H1 (cell line): Measurements from ENCODE around the gene PPARGC1A. TPM values are rescaled to one million over a fixed set of nuclear protein-coding genes. Genes with fewer than 3 reads are reported as not detected.

Experiments
- CTCF ChIA-PET: fragments of 300-600 bp; sonication (Branson Sonifier 250); formaldehyde crosslinking; loops from one replicate; lab custom pipeline; 2021; ENCODE audit not compliant: partially characterized antibody; lab: Charles Lee
- POLR2A ChIA-PET: fragments of 300-600 bp; sonication (Branson Sonifier 250); formaldehyde crosslinking; loops from one replicate; lab custom pipeline; 2021; ENCODE audit warnings: inconsistent platforms; ENCODE audit not compliant: partially characterized antibody; lab: Charles Lee
- DNase-seq, 2 experiments: peaks; one replicate each; pipeline versions ENCODE4 v3.0.0 to v3.0.0-alpha.2; 2010 to 2022; ENCODE audit warnings: low spot score in 2 of 2, low read depth in 1 of 2, mixed read lengths in 1 of 2
- FAIRE-seq: peaks from 2 replicates; lab custom pipeline; 2011; peaks lifted over from hg19 to GRCh38; lab: Jason Lieb, UNC
- H2AFZ ChIP-seq: 2 replicates; pipeline ENCODE4 v1.8.1; 2012; ENCODE audit warnings: low read length, inconsistent platforms
- H2AK5ac ChIP-seq: 2 replicates; pipeline ENCODE4 v1.6.1; 2013; ENCODE audit warnings: low read depth, low read length
- H2BK120ac ChIP-seq: replicated peaks from 2 replicates; pipeline ENCODE3; 2013; ENCODE audit warnings: low read depth, low read length, inconsistent platforms
- H2BK12ac ChIP-seq: 2 replicates; pipeline ENCODE4 v1.6.1; 2013; ENCODE audit warnings: low read depth, low read length
- H2BK15ac ChIP-seq: 2 replicates; pipeline ENCODE4 v1.6.1; 2013; ENCODE audit warnings: low read length
- H2BK20ac ChIP-seq: 2 replicates; pipeline ENCODE4 v1.6.1; 2013; ENCODE audit warnings: low read length
- H2BK5ac ChIP-seq: 2 replicates; pipeline ENCODE4 v1.6.1; 2013; ENCODE audit warnings: low read depth, low read length
- H3K14ac ChIP-seq: 2 replicates; pipeline ENCODE4 v1.6.1; 2013; ENCODE audit warnings: inconsistent platforms; ENCODE audit not compliant: insufficient read length
- H3K18ac ChIP-seq: 2 replicates; pipeline ENCODE4 v1.6.1; 2013; ENCODE audit warnings: low read length; ENCODE audit errors: extremely low read depth
- H3K23ac ChIP-seq: 2 replicates; pipeline ENCODE4 v1.6.1; 2013; ENCODE audit warnings: inconsistent platforms; ENCODE audit not compliant: insufficient read length
- H3K23me2 ChIP-seq: 2 replicates; pipeline ENCODE4 v1.6.1; 2013; ENCODE audit warnings: low read depth, low read length
- H3K27ac ChIP-seq: 2 replicates; pipeline ENCODE4 v1.6.1; 2011; ENCODE audit warnings: low read depth, low read length, inconsistent platforms
- H3K27me3 ChIP-seq, 4 experiments: replicated peaks in 1 of 4; 1 replicate in 1 of 4; 2 replicates in 3 of 4; pipeline versions ENCODE4 v1.6.1 to v1.8.1; 2011 to 2013; ENCODE audit warnings: low read length in 3 of 4, mild to moderate bottlenecking in 3 of 4, inconsistent platforms in 2 of 4, mixed read lengths in 2 of 4, moderate library complexity in 1 of 4; ENCODE audit not compliant: control insufficient read depth in 3 of 4, insufficient read depth in 3 of 4; ENCODE audit errors: extremely low read depth in 1 of 4
- H3K36me3 ChIP-seq, 4 experiments: 2 replicates each; pipeline versions ENCODE4 v1.6.1 to v1.8.1; 2011 to 2013; ENCODE audit warnings: mild to moderate bottlenecking in 4 of 4, low read length in 3 of 4, moderate library complexity in 2 of 4, control low read depth in 1 of 4, inconsistent platforms in 1 of 4; ENCODE audit not compliant: insufficient read depth in 4 of 4, control insufficient read depth in 2 of 4
- H3K4ac ChIP-seq: replicated peaks from 2 replicates; pipeline ENCODE3; 2013; ENCODE audit warnings: low read length, low read depth, mixed read lengths, inconsistent platforms; ENCODE audit not compliant: insufficient read length
- H3K4me1 ChIP-seq, 4 experiments: replicated peaks in 1 of 4; 1 replicate in 1 of 4; 2 replicates in 3 of 4; pipeline versions ENCODE4 v1.6.1 to v1.8.1; 2011 to 2013; ENCODE audit warnings: low read length in 3 of 4, inconsistent platforms in 2 of 4, mixed read lengths in 1 of 4; ENCODE audit not compliant: insufficient read depth in 4 of 4, control insufficient read depth in 3 of 4
- H3K4me2 ChIP-seq, 2 experiments: 2 replicates each; pipeline versions ENCODE4 v1.6.1 to v1.8.1; 2011 to 2013; ENCODE audit warnings: low read depth in 2 of 2, low read length in 2 of 2, control low read depth in 1 of 2, inconsistent platforms in 1 of 2, mild to moderate bottlenecking in 1 of 2; ENCODE audit not compliant: insufficient read depth in 1 of 2
- H3K4me3 ChIP-seq, 4 experiments: fragments of 200-600, 300-600 bp in 1 of 4; sonication (generic), shearing (Covaris generic), sonication (Bioruptor Twin) in 1 of 4; 2 replicates each; pipeline versions ENCODE4 v1.5.1 to v1.8.1; 2011 to 2016; ENCODE audit warnings: low read length in 4 of 4, low read depth in 3 of 4, control low read depth in 2 of 4, inconsistent platforms in 2 of 4, mild to moderate bottlenecking in 2 of 4, mixed read lengths in 1 of 4, moderate library complexity in 1 of 4; ENCODE audit not compliant: insufficient read depth in 2 of 4; ENCODE audit errors: extremely low read depth in 1 of 4
- H3K56ac ChIP-seq: replicated peaks from 2 replicates; pipeline ENCODE3; 2013; ENCODE audit warnings: low read depth, mild to moderate bottlenecking, mixed read lengths, low read length, inconsistent platforms; ENCODE audit not compliant: insufficient read length
- H3K79me1 ChIP-seq: 2 replicates; pipeline ENCODE4 v1.6.1; 2013; ENCODE audit warnings: low read depth, low read length, control low read depth
- H3K79me2 ChIP-seq, 2 experiments: 2 replicates each; pipeline versions ENCODE4 v1.6.1 to v1.8.1; 2012 to 2013; ENCODE audit warnings: low read length in 2 of 2, mild to moderate bottlenecking in 2 of 2, inconsistent platforms in 1 of 2; ENCODE audit not compliant: insufficient read depth in 2 of 2, control insufficient read depth in 1 of 2
- H3K9ac ChIP-seq, 4 experiments: replicated peaks in 1 of 4; 1 replicate in 1 of 4; 2 replicates in 3 of 4; pipeline versions ENCODE4 v1.6.1 to v1.8.1; 2011 to 2013; ENCODE audit warnings: low read depth in 3 of 4, low read length in 3 of 4, control low read depth in 2 of 4, mild to moderate bottlenecking in 2 of 4, moderate library complexity in 2 of 4, inconsistent platforms in 1 of 4; ENCODE audit errors: extremely low read depth in 1 of 4
- H3K9me3 ChIP-seq, 2 experiments: 2 replicates each; pipeline versions ENCODE4 v1.6.1 to v1.8.1; 2012 to 2013; ENCODE audit warnings: mild to moderate bottlenecking in 2 of 2, moderate library complexity in 2 of 2, control low read depth in 1 of 2, inconsistent platforms in 1 of 2, low read depth in 1 of 2, low read length in 1 of 2, mixed read lengths in 1 of 2; ENCODE audit not compliant: insufficient read depth in 2 of 2
- H4K20me1 ChIP-seq, 2 experiments: replicated peaks in 1 of 2; 2 replicates each; pipeline versions ENCODE3 to v1.8.1; 2011 to 2013; ENCODE audit warnings: inconsistent platforms in 2 of 2, low read length in 2 of 2, mild to moderate bottlenecking in 1 of 2; ENCODE audit not compliant: insufficient read depth in 2 of 2, control insufficient read depth in 1 of 2
- H4K5ac ChIP-seq: 2 replicates; pipeline ENCODE4 v1.6.1; 2013; ENCODE audit warnings: low read length, low read depth, mixed read lengths, inconsistent platforms; ENCODE audit not compliant: insufficient read length
- H4K8ac ChIP-seq: 2 replicates; pipeline ENCODE4 v1.8.0; 2013; ENCODE audit warnings: mild to moderate bottlenecking, moderate library complexity, low read length, inconsistent platforms; ENCODE audit not compliant: insufficient read depth; ENCODE audit errors: extremely low read depth
- H4K91ac ChIP-seq: replicated peaks from 2 replicates; pipeline ENCODE3; 2013; ENCODE audit warnings: low read length, mixed read lengths, inconsistent platforms; ENCODE audit not compliant: insufficient read length
- CEBPB ChIP-seq: IDR thresholded peaks from 2 replicates; pipeline ENCODE4 v1.6.1; 2012; ENCODE audit warnings: low read depth, low read length
- CHD2 ChIP-seq: IDR thresholded peaks from 2 replicates; pipeline ENCODE4 v1.6.1; 2012; ENCODE audit warnings: low read length, improper control_type of control experiment
- EP300 ChIP-seq, 2 experiments: IDR thresholded peaks; 1 replicate in 1 of 2; 2 replicates in 1 of 2; pipeline ENCODE4 v1.6.1; 2011 to 2012; ENCODE audit warnings: low read depth in 2 of 2, low read length in 2 of 2, mild to moderate bottlenecking in 2 of 2, borderline replicate concordance in 1 of 2, inconsistent platforms in 1 of 2, moderate library complexity in 1 of 2
- HDAC2 ChIP-seq, 2 experiments: fragments of 300-600 bp in 1 of 2; sonication (generic) in 1 of 2; IDR thresholded peaks; 2 replicates each; pipeline ENCODE4 v1.6.1; 2011 to 2012; ENCODE audit warnings: low read depth in 2 of 2, low read length in 2 of 2, mild to moderate bottlenecking in 2 of 2, moderate library complexity in 2 of 2, borderline replicate concordance in 1 of 2, inconsistent platforms in 1 of 2
- NANOG ChIP-seq: IDR thresholded peaks from 2 replicates; pipeline ENCODE4 v1.6.1; 2011; ENCODE audit warnings: low read length, low read depth, mild to moderate bottlenecking, inconsistent platforms; ENCODE audit not compliant: insufficient read depth, poor library complexity, severe bottlenecking
- SP1 ChIP-seq: IDR thresholded peaks from 2 replicates; pipeline ENCODE4 v1.6.1; 2011; ENCODE audit warnings: low read depth, low read length
- whole genome bisulfite sequencing, 2 experiments: shearing (Covaris generic) in 1 of 2; methylation state at CpG; one replicate each; pipeline versions ENCODE4 v1.1.6 to v1.1.7; 2013 to 2015; ENCODE audit warnings: low lambda C conversion rate in 2 of 2, mixed read lengths in 2 of 2, inconsistent platforms in 1 of 2, low coverage in 1 of 2, missing lambda C conversion rate in 1 of 2; ENCODE audit not compliant: insufficient replicate concordance in 2 of 2, insufficient coverage in 1 of 2, insufficient read length in 1 of 2; ENCODE audit errors: extremely low coverage in 1 of 2, missing lambda C conversion rate in 1 of 2; 5-methylcytosine and 5-hydroxymethylcytosine counted together
- polyA plus RNA-seq, 7 experiments: library from polyadenylated mRNA; depleted of rRNA in 3 of 7; stranded (reverse) in 5 of 7; unstranded in 2 of 7; fragments of >200 nt in 5 of 7; fragments of 200-250 nt in 2 of 7; gene quantifications; 1 replicate in 5 of 7; 2 replicates in 1 of 7; 4 replicates in 1 of 7; pipeline versions ENCODE4 v1.2.1 to v1.2.3, GENCODE V29; 2011 to 2013; ENCODE audit warnings: missing spikeins in 2 of 7, mixed read lengths in 2 of 7
- total RNA-seq: library from RNA; stranded (reverse); fragmentation: NEBNext Ultra II Directional; extraction: Animal tissue kit (Norgen Biotek cat#: 25700); gene quantifications from 2 replicates; pipeline ENCODE4 v1.2.1, GENCODE V29; 2021

Gene PPARGC1A
- total and polyA plus RNA-seq, 2 of the 8 experiments (the other 6 are each of a cell fraction or from before 2014, with no cell fraction given): 0.54 to 1.4 TPM

DNA sequence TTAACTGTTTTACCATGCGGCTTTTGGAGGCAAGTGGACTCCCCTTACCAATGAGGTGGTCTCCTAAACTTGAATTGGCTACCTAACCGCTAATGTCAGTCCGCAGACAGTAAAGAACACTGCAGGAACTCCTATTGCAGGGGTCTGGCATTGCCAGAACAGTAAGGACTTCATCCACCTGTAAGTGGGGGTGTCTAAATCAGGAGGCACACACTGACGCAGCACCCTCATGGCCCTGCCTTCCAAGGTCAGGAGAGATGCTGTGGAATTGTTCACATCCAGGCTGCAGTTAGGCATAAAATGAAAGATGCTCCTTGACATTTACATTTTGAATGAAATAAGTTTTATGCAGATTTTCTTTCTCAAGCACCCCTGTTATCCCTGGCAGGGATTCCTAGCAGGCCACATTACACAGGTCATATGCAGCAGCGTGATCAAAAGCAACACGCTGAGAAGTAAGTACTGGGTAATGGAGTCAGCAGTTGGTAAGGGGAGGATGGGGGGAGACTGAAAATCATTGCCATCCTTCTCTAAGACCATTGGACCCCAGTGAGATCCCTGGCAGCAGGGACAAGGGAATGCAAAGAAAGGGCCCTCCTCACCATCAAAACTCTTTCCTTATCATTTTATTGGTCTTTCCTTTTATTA, 3.8 kb downstream of the PPARGC1A start:
- Histone ChIP-seq H3K9me3 (no peaks in the 10 kb centered on the region), H2BK120ac (no peak overlapping the region), H3K23me2 (no peaks in the 10 kb centered on the region; the same call in 1 of the 2 replicates), H2BK20ac (no peak overlapping the region), H3K27ac (no peak overlapping the region), H3K18ac (no peak overlapping the region), H4K91ac (no peak overlapping the region), H2AFZ (no peak overlapping the region), H3K23ac (no peak overlapping the region), H3K4ac (no peak overlapping the region), H2BK12ac (no peak overlapping the region), H2BK15ac (no peak overlapping the region), H3K79me2 (no peaks in the 10 kb centered on the region), H3K9ac (no peak overlapping the region), H4K8ac (no peak overlapping the region), H3K4me2 (peak overlapping the region in 1 of 2 experiments; percentile 2; a peak in 3 of 4 replicates), H3K56ac (no peak overlapping the region), H3K4me1 (peaks cover 12 to 26% (median 17%) of the 10 kb centered on the region in 4 experiments), H4K5ac (no peak overlapping the region), H3K27me3 (peaks cover 0 to 10% (median 3%) of the 10 kb centered on the region in 4 experiments; a peak in 3 of 7 replicates), H3K14ac (no peak overlapping the region), H4K20me1 (no peaks in the 10 kb centered on the region), H3K79me1 (no peaks in the 10 kb centered on the region), H3K4me3 (no peak overlapping the region), H2AK5ac (no peak overlapping the region), H2BK5ac (no peak overlapping the region), H3K36me3 (no peaks in the 10 kb centered on the region)
- TF ChIP-seq CEBPB (no peak), CHD2 (no peak), HDAC2 (IDR thresholded peaks at IDR 0.05; ENCODE audit: borderline replicate concordance in 1 of 2, low read depth in 2 of 2, low read length in 2 of 2) (no peak), EP300 (IDR thresholded peaks at IDR 0.05; ENCODE audit: borderline replicate concordance in 1 of 2, low read depth in 2 of 2, low read length in 2 of 2) (no peak), SP1 (no peak), NANOG (peak; percentile 83)
- CTCF ChIA-PET: no interaction called here
- FAIRE-seq: no peak
- no peak for DNase-seq
- WGBS, 2 experiments: 51% methylated on average over 6 of the region's 6 CpGs; no CpG with 5 or more reads in 1 of the 2 experiments
- POLR2A ChIA-PET: no interaction called here
